HG02870 (cell line): ENCODE results near the gene NR5A2.

Source experiments
- ATAC-seq: cut with Tn5 transposase; IDR thresholded peaks from one replicate; pipeline ENCODE4 v1.9.1; 2021; ENCODE audit warnings: mild to moderate bottlenecking, moderate library complexity; ENCODE audit not compliant: unreplicated experiment

The NR5A2 gene

GRCh38 chr1:200027264-200027823, at the start of gene NR5A2:
NR5A2 (plus strand) TSS chr1:200027710; CDS start chr1:200027848, 138 bp downstream.
- no peak for ATAC-seq

- ATAC-seq = no peak
Measured at GRCh38 chr1:199978408-199978940, 49.0 kb upstream of the NR5A2 start.

- no peak for ATAC-seq
Measured at GRCh38 chr1:199979071-199979470, 48.4 kb upstream of the NR5A2 start.

- no peak for ATAC-seq
Measured at GRCh38 chr1:199981584-199981983, 45.9 kb upstream of the NR5A2 start.

GRCh38 chr1:199982606-199983005, 44.9 kb upstream of the NR5A2 start:
- ATAC-seq = no peak

GRCh38 chr1:199983531-199983930, 44.0 kb upstream of the NR5A2 start:
- no peak for ATAC-seq

- no peak for ATAC-seq
Measured at GRCh38 chr1:199995096-199995685, 32.3 kb upstream of the NR5A2 start.

GRCh38 chr1:200005165-200005564, 22.3 kb upstream of the NR5A2 start:
- ATAC-seq = no peak

GRCh38 chr1:200006711-200007110, 20.8 kb upstream of the NR5A2 start:
- ATAC-seq = no peak

GRCh38 chr1:200015811-200016210, 11.7 kb upstream of the NR5A2 start:
- ATAC-seq = no peak

- no peak for ATAC-seq
Measured at GRCh38 chr1:200021577-200022238, 5.8 kb upstream of the NR5A2 start.

GRCh38 chr1:200022239-200022804, 5.2 kb upstream of the NR5A2 start:
- no peak for ATAC-seq

- no peak for ATAC-seq
Measured at GRCh38 chr1:200028586-200029034, 1.1 kb downstream of the NR5A2 start.

- ATAC-seq = no peak
Measured at GRCh38 chr1:200029035-200029821, 1.7 kb downstream of the NR5A2 start.

- ATAC-seq = no peak
Measured at GRCh38 chr1:200029822-200030152, 2.3 kb downstream of the NR5A2 start.

- ATAC-seq = no peak
Measured at GRCh38 chr1:200030791-200031190, 3.3 kb downstream of the NR5A2 start.

- no peak for ATAC-seq
Measured at GRCh38 chr1:200033511-200034261, 6.2 kb downstream of the NR5A2 start.

- ATAC-seq = no peak
Measured at GRCh38 chr1:200034262-200034557, 6.7 kb downstream of the NR5A2 start.

- no peak for ATAC-seq
Measured at GRCh38 chr1:200034761-200035396, 7.4 kb downstream of the NR5A2 start.

GRCh38 chr1:200035397-200035955, 8.0 kb downstream of the NR5A2 start:
- no peak for ATAC-seq
